Small intestine (tissue), 7 donors: ENCODE results near the gene SPATA22. TPM values are rescaled to one million over a fixed set of nuclear protein-coding genes. Genes with fewer than 3 reads are reported as not detected.
"Not testable (repeated sequence)": the region's sequence is repeated elsewhere in the genome, so short reads cannot be mapped to it uniquely, and the experiment has no call there.

Experiments
- DNase-seq, 2 donors: peaks; one replicate each; pipeline versions ENCODE4 v3.0.0 to v3.0.0-alpha.2; 2013
- FAIRE-seq: peaks from 2 replicates; lab custom pipeline; 2012; peaks lifted over from hg19 to GRCh38; lab: Jason Lieb, UNC
- H3K27ac ChIP-seq, 3 donors: one replicate each; pipeline ENCODE4 v1.5.1; 2013; ENCODE audit warnings: low read length in 2 of 3, mild to moderate bottlenecking in 2 of 3, control low read depth in 1 of 3, inconsistent platforms in 1 of 3, low read depth in 1 of 3, moderate library complexity in 1 of 3
- H3K27me3 ChIP-seq, 3 donors: one replicate each; pipeline ENCODE4 v1.6.1; 2013; ENCODE audit warnings: low read length in 3 of 3, inconsistent platforms in 1 of 3; ENCODE audit not compliant: control insufficient read depth in 3 of 3, insufficient read depth in 3 of 3
- H3K36me3 ChIP-seq, 3 donors: one replicate each; pipeline ENCODE4 v1.6.1; 2013; ENCODE audit warnings: low read length in 3 of 3, inconsistent platforms in 1 of 3, low read depth in 1 of 3, mild to moderate bottlenecking in 1 of 3, moderate library complexity in 1 of 3; ENCODE audit not compliant: control insufficient read depth in 3 of 3, insufficient read depth in 2 of 3
- H3K4me1 ChIP-seq, 3 donors: one replicate each; pipeline ENCODE4 v1.6.1; 2013; ENCODE audit warnings: low read length in 2 of 3, inconsistent platforms in 1 of 3, low read depth in 1 of 3, mild to moderate bottlenecking in 1 of 3, moderate library complexity in 1 of 3; ENCODE audit not compliant: control insufficient read depth in 3 of 3, insufficient read depth in 2 of 3
- H3K4me3 ChIP-seq, 3 donors: one replicate each; pipeline ENCODE4 v1.5.1; 2013; ENCODE audit warnings: low read length in 3 of 3, control low read depth in 1 of 3, inconsistent platforms in 1 of 3, low read depth in 1 of 3, mild to moderate bottlenecking in 1 of 3, moderate library complexity in 1 of 3
- H3K9me3 ChIP-seq, 2 donors: one replicate each; pipeline ENCODE4 v1.6.1; 2013; ENCODE audit warnings: low read depth in 1 of 2, low read length in 1 of 2; ENCODE audit not compliant: control insufficient read depth in 2 of 2, insufficient read depth in 1 of 2
- WGBS, 3 donors: extraction: QIAGEN DNeasy Blood & Tissue Kit; methylation state at CpG; one replicate each; pipeline ENCODE4 v1.1.7; 2013; 5-methylcytosine and 5-hydroxymethylcytosine counted together
- polyA plus RNA-seq, 4 donors: library from polyadenylated mRNA; stranded (reverse) in 3 of 4; unstranded in 1 of 4; fragments of 200-250 nt in 3 of 4; fragments of 120-200 nt in 1 of 4; gene quantifications; one replicate each; pipeline versions ENCODE4 v1.2.1 to v1.2.3, GENCODE V29; 2013
- donor health status: healthy with polysubstance abuse.
- donor health status: control.
- donor health status: control.
- donor health status: Bipolar disorder and iron deficiency.
- donor health status: healthy.

Gene SPATA22
- polyA plus RNA-seq, 4 donors = 0.12 TPM; not detected in 3

DNA sequence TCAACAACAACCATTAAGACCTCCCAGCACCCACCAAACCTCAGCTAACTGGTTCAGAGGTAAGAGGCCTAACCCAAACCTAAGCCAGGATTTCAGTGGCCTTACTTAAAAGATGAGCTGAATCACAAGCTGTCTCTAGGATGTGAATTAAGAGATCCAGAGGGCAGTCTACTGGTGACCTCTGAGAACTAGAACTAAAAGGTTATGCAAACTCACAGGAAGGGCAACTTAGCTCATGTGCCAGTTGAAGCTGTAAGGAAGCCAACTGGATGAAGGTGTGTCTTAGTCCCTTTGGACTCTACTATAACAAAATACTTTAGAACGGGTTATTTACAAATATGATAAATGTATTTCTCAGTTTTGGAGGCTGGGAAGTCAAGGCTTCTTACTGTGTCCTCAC is 5.3 kb downstream of the SPATA22 start:
- not testable (repeated sequence) for H3K4me3 ChIP-seq, FAIRE-seq, H3K9me3 ChIP-seq, H3K27ac ChIP-seq, H3K4me1 ChIP-seq, DNase-seq, H3K27me3 ChIP-seq, H3K36me3 ChIP-seq
- 24 to 52% (median 44%) methylated on average over 1 of the region's 1 CpG for WGBS, 3 donors

DNA sequence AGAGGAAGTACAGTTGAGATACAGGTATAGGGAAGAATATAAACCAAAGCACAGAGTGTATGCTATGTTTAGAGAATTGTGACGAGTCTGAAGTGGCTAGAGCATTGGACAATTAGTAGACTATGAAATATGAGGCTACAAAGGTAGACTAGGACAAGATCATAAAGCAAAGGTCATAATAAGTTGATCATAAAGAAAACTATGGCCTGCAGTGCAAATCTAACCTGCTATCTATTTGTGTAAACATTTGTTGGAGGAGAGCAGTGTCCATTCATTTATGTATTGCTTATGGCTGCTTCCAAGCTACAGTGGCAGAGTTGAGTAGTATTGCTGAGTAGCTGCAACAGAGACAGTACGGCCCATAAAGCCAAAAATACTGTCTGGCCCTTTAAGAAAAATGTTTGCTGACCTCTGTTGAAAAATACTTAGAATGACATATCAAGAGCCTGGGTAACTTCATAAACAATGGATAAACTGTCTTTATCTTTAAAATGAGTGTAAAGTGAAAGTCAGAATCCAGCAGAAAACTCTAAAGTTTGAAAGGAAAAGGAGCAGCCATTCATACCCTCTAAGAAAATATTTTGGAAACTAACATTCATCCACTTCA is 23.5 kb downstream of the SPATA22 start:
- H3K4me3 ChIP-seq = no peak overlapping the region
- FAIRE-seq (no peak), DNase-seq (peak; percentile 6 to 62)
- H3K36me3 ChIP-seq = no peaks in the 10 kb centered on the region
- H3K9me3 ChIP-seq = peaks cover 0 to 3% of the 10 kb centered on the region in 2 donors
- no peak overlapping the region for H3K27ac ChIP-seq
- 15 to 26% (median 23%) methylated on average over 2 of the region's 2 CpGs for WGBS, 3 donors
- peaks cover 0 to 2% (median 0%) of the 10 kb centered on the region in 3 donors for H3K4me1 ChIP-seq
- no peaks in the 10 kb centered on the region for H3K27me3 ChIP-seq

DNA sequence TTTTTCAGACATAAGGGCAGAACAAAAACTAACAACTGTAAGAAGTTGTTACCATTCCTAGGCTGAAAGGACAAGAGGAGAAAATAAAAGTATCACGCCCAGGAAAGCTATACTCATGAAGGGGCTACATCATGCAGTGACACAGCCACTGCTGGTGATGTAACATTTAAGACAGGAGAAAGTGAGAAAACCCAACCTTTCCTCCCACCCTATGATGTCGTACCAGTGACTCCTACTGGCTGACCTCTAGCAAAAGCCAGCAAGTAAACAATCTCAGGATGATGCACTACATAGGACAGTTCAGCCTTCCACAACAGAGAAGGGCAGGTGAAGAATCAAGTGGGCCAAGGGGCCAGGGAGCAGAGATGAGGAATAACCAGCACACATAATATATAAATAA is 24.0 kb downstream of the SPATA22 start:
- H3K9me3 ChIP-seq = peaks cover 0 to 3% of the 10 kb centered on the region in 2 donors
- H3K4me1 ChIP-seq = peaks cover 0 to 2% (median 0%) of the 10 kb centered on the region in 3 donors
- DNase-seq = peak in 1 of 2 donors; percentile 20
- no peaks in the 10 kb centered on the region for H3K36me3 ChIP-seq
- WGBS, 3 donors = 56 to 71% (median 68%) methylated on average over 2 of the region's 2 CpGs
- H3K4me3 ChIP-seq = no peak overlapping the region
- FAIRE-seq = no peak
- no peak overlapping the region for H3K27ac ChIP-seq
- no peaks in the 10 kb centered on the region for H3K27me3 ChIP-seq

DNA sequence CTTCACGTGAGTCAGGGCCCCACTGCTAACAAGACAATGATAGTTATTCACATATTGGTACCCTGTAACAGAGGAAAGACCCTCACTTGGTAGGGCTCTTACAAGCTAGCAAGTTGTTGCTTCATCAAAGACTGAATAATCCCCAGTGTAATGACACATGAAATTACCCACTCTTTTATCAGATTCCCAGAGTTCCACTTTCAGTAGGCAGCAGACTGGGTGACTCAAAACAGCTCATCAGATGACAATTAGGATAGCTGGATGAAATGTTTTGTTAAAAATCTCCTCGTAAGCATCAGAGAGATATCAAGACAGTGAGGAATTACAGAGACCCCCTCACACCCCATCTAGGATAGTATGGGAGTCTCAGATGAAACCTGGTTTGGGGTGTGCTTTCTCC is 31.2 kb downstream of the SPATA22 start:
- Histone ChIP-seq H3K36me3 (no peaks in the 10 kb centered on the region), H3K4me3 (no peak overlapping the region), H3K9me3 (no peaks in the 10 kb centered on the region), H3K27ac (no peak overlapping the region), H3K4me1 (no peaks in the 10 kb centered on the region), H3K27me3 (peaks cover 0 to 2% (median 2%) of the 10 kb centered on the region in 3 donors)
- DNase-seq (no peak), FAIRE-seq (no peak)
- 61 to 73% (median 69%) methylated on average over 2 of the region's 2 CpGs for WGBS, 3 donors

DNA sequence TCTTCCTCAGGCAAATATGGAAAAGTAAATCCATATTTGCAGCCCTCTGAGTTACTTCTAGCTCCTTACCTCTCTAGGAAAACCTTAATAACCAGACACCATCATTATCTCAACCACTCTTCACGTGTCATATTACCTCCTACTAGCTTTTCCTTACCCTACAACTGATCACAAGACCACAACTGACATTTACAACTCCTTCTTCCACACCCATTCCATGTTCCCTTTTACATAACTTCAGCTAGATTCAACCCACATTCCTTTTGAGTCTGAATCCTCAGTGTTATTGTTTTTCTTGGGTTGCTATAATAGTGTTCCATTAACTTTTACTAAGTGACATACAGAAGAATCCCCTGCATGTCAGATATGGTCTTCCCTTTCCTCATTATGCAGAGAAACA is 33.3 kb downstream of the SPATA22 start:
- DNase-seq (no peak), FAIRE-seq (no peak)
- Histone ChIP-seq H3K4me1 (no peaks in the 10 kb centered on the region), H3K27me3 (peaks cover 0 to 2% (median 2%) of the 10 kb centered on the region in 3 donors), H3K9me3 (no peaks in the 10 kb centered on the region), H3K4me3 (no peak overlapping the region), H3K36me3 (no peaks in the 10 kb centered on the region), H3K27ac (no peak overlapping the region)
- 44 to 63% (median 55%) methylated on average over 1 of the region's 1 CpG for WGBS, 3 donors

DNA sequence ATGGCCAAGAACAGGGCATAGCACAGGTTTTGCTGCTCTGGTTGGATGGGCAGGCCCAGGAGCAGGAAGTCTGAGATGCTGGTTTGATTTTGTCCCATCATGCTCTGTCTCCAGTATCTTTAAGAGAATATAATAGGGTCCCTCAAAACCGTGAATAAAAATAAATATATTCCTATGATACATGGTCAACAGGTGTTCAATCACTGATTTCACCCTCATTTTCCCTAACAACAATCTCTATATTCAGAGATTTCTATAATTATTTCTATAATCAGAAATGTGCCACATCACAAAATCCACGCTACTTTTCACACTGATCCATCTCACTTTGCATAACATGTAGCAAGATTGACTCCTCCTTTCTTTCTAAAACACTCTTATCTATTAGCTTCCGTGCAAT is 37.9 kb downstream of the SPATA22 start, which contains the start of gene OR1E2:
TSS of gene OR1E2 (minus strand) at position 101 of the 400 bp plus-strand sequence. CDS start at position 101, 0 bp downstream.
- WGBS, 3 donors = 61 to 74% (median 66%) methylated on average over 3 of the region's 3 CpGs

DNA sequence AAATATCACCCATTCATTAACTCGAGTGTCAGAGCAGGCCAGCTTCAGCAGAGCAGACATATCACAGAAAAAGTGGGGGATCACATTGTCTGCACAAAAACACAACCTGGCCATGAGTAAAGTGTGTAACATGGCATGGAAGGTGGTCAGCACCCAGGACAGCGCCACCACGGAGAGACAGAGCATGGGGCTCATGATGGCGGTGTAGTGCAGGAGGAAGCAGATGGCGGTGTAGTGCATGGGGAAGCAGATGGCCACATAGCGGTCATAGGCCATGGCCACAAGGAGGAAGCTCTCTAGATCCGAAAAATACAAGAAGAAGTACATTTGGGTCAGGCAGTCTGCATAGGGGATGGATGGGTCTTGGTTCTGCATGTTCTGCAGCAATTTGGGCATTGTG is 38.4 kb downstream of the SPATA22 start:
- H3K27me3 ChIP-seq, FAIRE-seq, H3K9me3 ChIP-seq, H3K36me3 ChIP-seq, H3K4me1 ChIP-seq, H3K4me3 ChIP-seq, H3K27ac ChIP-seq: not testable (repeated sequence)
- WGBS, 3 donors = 27 to 49% (median 41%) methylated on average over 7 of the region's 7 CpGs
- peak in 1 of 2 donors; percentile 15 for DNase-seq

More for the DNA sequence above, 37.9 kb downstream of the SPATA22 start, which contains the start of gene OR1E2:
- Histone ChIP-seq H3K27me3 (no peaks in the 10 kb centered on the region), H3K4me3 (no peak within 1 kb of the TSS), H3K27ac (no peak within 1 kb of the TSS), H3K4me1 (no peaks in the 10 kb centered on the region), H3K9me3 (no peaks in the 10 kb centered on the region), H3K36me3 (no peaks in the 10 kb centered on the region)
- DNase-seq (no peak), FAIRE-seq (no peak)

DNA sequence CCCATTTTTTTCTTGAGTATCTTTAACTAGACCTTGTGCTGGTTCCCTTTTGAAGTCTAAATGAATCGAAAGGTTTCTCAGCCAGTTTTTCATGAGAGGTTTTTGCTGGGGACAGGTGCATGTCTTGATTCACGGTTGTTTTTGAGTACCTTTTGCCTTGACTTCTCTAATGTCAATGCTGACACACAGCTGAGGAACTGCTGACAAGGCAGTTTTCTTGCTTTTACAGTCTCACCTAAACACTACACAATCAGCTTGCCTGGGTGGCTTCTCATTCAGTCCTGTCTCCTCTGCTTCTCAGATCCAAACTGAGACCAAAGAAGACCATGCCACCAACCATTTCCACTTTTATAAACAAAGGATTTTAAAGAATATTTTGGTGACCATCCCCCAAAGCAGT is 53.4 kb downstream of the SPATA22 start:
- Histone ChIP-seq H3K27me3 (no peaks in the 10 kb centered on the region), H3K4me1 (no peaks in the 10 kb centered on the region), H3K4me3 (no peak overlapping the region), H3K27ac (no peak overlapping the region), H3K36me3 (no peaks in the 10 kb centered on the region), H3K9me3 (no peaks in the 10 kb centered on the region)
- FAIRE-seq (no peak), DNase-seq (no peak)
- 47 to 80% (median 49%) methylated on average over 2 of the region's 2 CpGs for WGBS, 3 donors

DNA sequence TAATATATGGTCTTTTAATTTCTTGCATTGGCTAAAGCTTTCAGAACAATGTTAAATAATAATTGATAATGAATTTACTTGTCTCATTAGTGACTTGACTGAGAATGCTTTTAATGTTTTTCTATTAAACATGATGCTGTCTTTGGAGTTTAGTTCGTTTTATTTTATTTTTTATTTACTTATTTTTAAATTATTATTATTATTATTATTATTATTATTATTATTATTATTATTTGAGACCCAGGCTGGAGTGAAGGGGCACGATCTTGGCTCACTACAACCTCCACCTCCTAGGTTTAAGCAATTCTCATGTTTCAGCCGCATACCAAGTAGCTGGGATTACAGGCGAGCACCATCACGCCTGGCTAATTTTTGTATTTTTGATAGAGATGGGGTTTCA is 56.0 kb downstream of the SPATA22 start:
- Histone ChIP-seq H3K27ac (no peak overlapping the region), H3K36me3 (no peaks in the 10 kb centered on the region), H3K27me3 (no peaks in the 10 kb centered on the region), H3K4me1 (no peaks in the 10 kb centered on the region), H3K4me3 (no peak overlapping the region), H3K9me3 (no peaks in the 10 kb centered on the region)
- WGBS, 3 donors = 75 to 79% (median 78%) methylated on average over 5 of the region's 5 CpGs
- DNase-seq (no peak), FAIRE-seq (no peak)
